Esophagus (tissue), 2 donors: ENCODE results near the gene SLITRK1. TPM values are rescaled to one million over a fixed set of nuclear protein-coding genes. Genes with fewer than 3 reads are reported as not detected.

Experiments
- H3K27ac ChIP-seq, 2 donors: one replicate each; pipeline ENCODE4 v1.5.1; 2013; ENCODE audit warnings: low read depth in 2 of 2, mild to moderate bottlenecking in 2 of 2, inconsistent platforms in 1 of 2, low read length in 1 of 2, moderate library complexity in 1 of 2
- H3K27me3 ChIP-seq, 2 donors: one replicate each; pipeline ENCODE4 v1.6.1; 2013; ENCODE audit warnings: low read length in 2 of 2, control low read depth in 1 of 2, mild to moderate bottlenecking in 1 of 2; ENCODE audit not compliant: insufficient read depth in 2 of 2, control insufficient read depth in 1 of 2
- H3K36me3 ChIP-seq, 2 donors: one replicate each; pipeline ENCODE4 v1.6.1; 2013; ENCODE audit warnings: low read length in 1 of 2; ENCODE audit not compliant: control insufficient read depth in 2 of 2, insufficient read depth in 2 of 2
- H3K4me1 ChIP-seq, 2 donors: one replicate each; pipeline ENCODE4 v1.6.1; 2013; ENCODE audit warnings: low read length in 1 of 2; ENCODE audit not compliant: control insufficient read depth in 2 of 2, insufficient read depth in 2 of 2
- H3K4me3 ChIP-seq, 2 donors: one replicate each; pipeline ENCODE4 v1.5.1; 2013; ENCODE audit warnings: low read length in 2 of 2, mild to moderate bottlenecking in 2 of 2, low read depth in 1 of 2, moderate library complexity in 1 of 2
- H3K9me3 ChIP-seq, 2 donors: one replicate each; pipeline ENCODE4 v1.6.1; 2013; ENCODE audit warnings: mild to moderate bottlenecking in 2 of 2, low read depth in 1 of 2, low read length in 1 of 2, moderate library complexity in 1 of 2; ENCODE audit not compliant: control insufficient read depth in 2 of 2, insufficient read depth in 1 of 2
- WGBS, 2 donors: extraction: QIAGEN DNeasy Blood & Tissue Kit; methylation state at CpG; one replicate each; pipeline ENCODE4 v1.1.7; 2013; 5-methylcytosine and 5-hydroxymethylcytosine counted together
- polyA plus RNA-seq, 2 donors: library from polyadenylated mRNA; stranded (reverse); fragments of 200-250 nt; gene quantifications; one replicate each; pipeline ENCODE4 v1.2.3, GENCODE V29; 2013
- donor health status: healthy with polysubstance abuse.
- donor health status: Bipolar disorder and iron deficiency.

The SLITRK1 gene
- polyA plus RNA-seq, 2 donors = not detected

- H3K36me3 ChIP-seq = no peaks in the 10 kb centered on the region
- no peak overlapping the region for H3K27ac ChIP-seq
- H3K9me3 ChIP-seq = no peaks in the 10 kb centered on the region
- H3K4me3 ChIP-seq = no peak overlapping the region
- WGBS, 2 donors = 53 to 61% methylated on average over 12 of the region's 12 CpGs
- H3K4me1 ChIP-seq = peaks cover 2 to 4% of the 10 kb centered on the region in 2 donors
- H3K27me3 ChIP-seq = peaks cover 0 to 15% of the 10 kb centered on the region in 2 donors
Observed at GRCh38 chr13:83877651-83878355, 4.5 kb downstream of the SLITRK1 start.

- peaks cover 0 to 4% of the 10 kb centered on the region in 2 donors for H3K4me1 ChIP-seq
- peaks cover 0 to 7% of the 10 kb centered on the region in 2 donors for H3K27me3 ChIP-seq
- H3K36me3 ChIP-seq = no peaks in the 10 kb centered on the region
- no peaks in the 10 kb centered on the region for H3K9me3 ChIP-seq
- no peak overlapping the region for H3K4me3 ChIP-seq
- WGBS, 2 donors = 85% methylated on average over 3 of the region's 3 CpGs
- H3K27ac ChIP-seq = no peak overlapping the region
Observed at GRCh38 chr13:83876546-83876945, 5.7 kb downstream of the SLITRK1 start.

DNA sequence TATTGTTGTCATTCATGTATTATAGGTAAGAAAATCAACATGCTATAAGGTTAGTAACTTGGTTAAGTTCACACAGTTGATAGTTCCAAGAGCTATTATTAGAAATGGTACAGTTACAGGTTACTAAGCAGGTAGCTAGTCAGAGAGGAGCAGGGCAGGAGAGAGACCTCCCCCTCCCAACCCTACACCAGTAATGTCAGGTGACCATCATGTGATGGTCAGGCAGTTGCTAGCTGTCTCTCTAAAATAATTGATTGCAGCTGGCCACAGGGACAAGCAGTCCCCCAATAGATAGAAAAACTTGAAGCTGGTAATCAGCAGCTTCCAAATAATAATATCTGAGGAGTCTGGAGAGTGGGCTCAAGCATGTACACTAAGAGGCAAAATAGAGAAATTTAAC is 14.6 kb downstream of the SLITRK1 start:
- no peaks in the 10 kb centered on the region for H3K9me3 ChIP-seq
- H3K27me3 ChIP-seq = no peaks in the 10 kb centered on the region
- no peaks in the 10 kb centered on the region for H3K36me3 ChIP-seq
- H3K27ac ChIP-seq = no peak overlapping the region
- H3K4me1 ChIP-seq = no peaks in the 10 kb centered on the region
- H3K4me3 ChIP-seq = no peak overlapping the region

GRCh38 chr13:83865161-83866137 is 16.8 kb downstream of the SLITRK1 start:
- Histone ChIP-seq H3K4me1 (no peaks in the 10 kb centered on the region), H3K27me3 (no peaks in the 10 kb centered on the region)
- 69 to 83% methylated on average over 5 of the region's 5 CpGs for WGBS, 2 donors

GRCh38 chr13:83853771-83854170 is 28.5 kb downstream of the SLITRK1 start:
- Histone ChIP-seq H3K27ac (no peak overlapping the region), H3K36me3 (no peaks in the 10 kb centered on the region), H3K9me3 (no peaks in the 10 kb centered on the region), H3K4me1 (no peaks in the 10 kb centered on the region), H3K4me3 (no peak overlapping the region), H3K27me3 (no peaks in the 10 kb centered on the region)
- 36 to 62% methylated on average over 3 of the region's 3 CpGs for WGBS, 2 donors

More at GRCh38 chr13:83865161-83866137, 16.8 kb downstream of the SLITRK1 start:
- Histone ChIP-seq H3K27ac (no peak overlapping the region), H3K36me3 (no peaks in the 10 kb centered on the region), H3K4me3 (no peak overlapping the region), H3K9me3 (no peaks in the 10 kb centered on the region)

GRCh38 chr13:83845106-83845505 is 37.2 kb downstream of the SLITRK1 start:
- WGBS, 2 donors = 90 to 93% methylated on average over 2 of the region's 2 CpGs
- Histone ChIP-seq H3K27ac (no peak overlapping the region), H3K27me3 (no peaks in the 10 kb centered on the region), H3K4me3 (no peak overlapping the region), H3K36me3 (no peaks in the 10 kb centered on the region), H3K9me3 (no peaks in the 10 kb centered on the region), H3K4me1 (no peaks in the 10 kb centered on the region)

DNA sequence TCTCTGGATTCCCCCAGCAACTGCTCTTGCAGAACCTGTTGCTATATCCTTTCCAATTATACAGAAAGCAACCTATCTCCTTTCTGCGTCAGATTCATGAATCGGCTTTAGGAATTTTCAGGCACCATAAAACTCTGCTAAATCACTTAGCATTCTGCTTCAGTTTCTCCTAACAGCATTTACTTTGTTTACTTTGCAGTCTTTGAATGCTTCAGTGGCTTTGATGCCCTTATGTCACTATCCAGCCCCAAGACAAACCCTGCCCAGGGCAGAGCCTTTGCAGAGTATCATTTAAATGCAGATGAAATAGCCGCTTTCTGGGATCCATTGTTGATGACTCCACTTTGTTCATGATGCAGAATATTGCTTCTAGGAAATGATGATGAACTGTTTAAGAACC is 43.1 kb downstream of the SLITRK1 start:
- Histone ChIP-seq H3K36me3 (no peaks in the 10 kb centered on the region), H3K27ac (no peak overlapping the region), H3K27me3 (no peaks in the 10 kb centered on the region), H3K4me3 (no peak overlapping the region), H3K9me3 (no peaks in the 10 kb centered on the region), H3K4me1 (no peaks in the 10 kb centered on the region)
- 49 to 56% methylated on average over 3 of the region's 3 CpGs for WGBS, 2 donors

DNA sequence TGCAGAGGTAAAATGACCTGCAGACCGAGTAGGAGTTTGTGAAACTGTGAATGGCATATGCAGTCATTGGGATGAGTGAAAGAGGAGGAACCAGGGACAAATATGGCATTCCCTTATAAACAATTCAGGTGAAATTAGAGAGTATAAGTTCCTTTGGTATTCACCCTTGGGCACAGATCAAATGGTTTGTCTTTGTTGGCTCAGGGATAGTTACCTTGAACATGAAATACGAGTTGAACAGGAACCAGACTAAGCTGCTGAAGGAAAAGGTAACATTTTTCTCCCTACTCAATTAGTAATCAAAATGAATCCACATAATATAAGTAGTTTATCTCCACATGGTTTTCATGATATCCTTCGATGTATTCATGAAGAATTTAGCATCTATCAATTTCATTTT is 50.5 kb downstream of the SLITRK1 start:
- H3K27me3 ChIP-seq = no peaks in the 10 kb centered on the region
- 43 to 58% methylated on average over 3 of the region's 3 CpGs for WGBS, 2 donors
- no peaks in the 10 kb centered on the region for H3K4me1 ChIP-seq
- H3K36me3 ChIP-seq = no peaks in the 10 kb centered on the region
- H3K9me3 ChIP-seq = no peaks in the 10 kb centered on the region
- no peak overlapping the region for H3K4me3 ChIP-seq
- no peak overlapping the region for H3K27ac ChIP-seq

- no peaks in the 10 kb centered on the region for H3K27me3 ChIP-seq
- no peaks in the 10 kb centered on the region for H3K9me3 ChIP-seq
- no peaks in the 10 kb centered on the region for H3K4me1 ChIP-seq
- WGBS, 2 donors = 38 to 55% methylated on average over 2 of the region's 2 CpGs
- H3K4me3 ChIP-seq = no peak overlapping the region
- H3K36me3 ChIP-seq = no peaks in the 10 kb centered on the region
- no peak overlapping the region for H3K27ac ChIP-seq
Observed at GRCh38 chr13:83829810-83830209, 52.5 kb downstream of the SLITRK1 start.
